AG04449 (cell line): Measurements from ENCODE around the gene TRIM44.
"Not testable (repeated sequence)": the region's sequence is repeated elsewhere in the genome, so short reads cannot be mapped to it uniquely, and the experiment has no call there.

ENCODE experiments used
- CTCF ChIA-PET: fragments of 350-600 bp; formaldehyde crosslinking; extraction: SDS; loops from one replicate; lab custom pipeline; 2021; ENCODE audit warnings: antibody characterized with exemption; lab: Yijun Ruan, JAX
- POLR2A ChIA-PET: fragments of 400-600, 350-600 bp; formaldehyde crosslinking; extraction: SDS; loops from one replicate; lab custom pipeline; 2020; ENCODE audit warnings: antibody characterized with exemption, inconsistent platforms; lab: Yijun Ruan, JAX
- DNase-seq: peaks from one replicate; pipeline ENCODE4 v3.0.0-alpha.2; 2010; ENCODE audit warnings: low read depth, low spot score
- H3K4me3 ChIP-seq: 2 replicates; pipeline ENCODE4 v1.5.1; 2011; ENCODE audit warnings: low read depth, mild to moderate bottlenecking, control low read depth, low read length
- CTCF ChIP-seq: IDR thresholded peaks from one replicate; pipeline ENCODE4 v1.5.1; 2011; ENCODE audit warnings: mild to moderate bottlenecking, moderate library complexity, low read length, control low read depth, inconsistent platforms; ENCODE audit not compliant: insufficient read depth; ENCODE audit errors: missing control alignments

The TRIM44 gene

GRCh38 chr11:35855671-35856070 is 193.1 kb downstream of the TRIM44 start:
- POLR2A ChIA-PET: no interaction called here
- no peak for TF ChIP-seq CTCF
- H3K4me3 ChIP-seq: no peak overlapping the region
- DNase-seq: no peak
- CTCF ChIA-PET: no interaction called here

DNA sequence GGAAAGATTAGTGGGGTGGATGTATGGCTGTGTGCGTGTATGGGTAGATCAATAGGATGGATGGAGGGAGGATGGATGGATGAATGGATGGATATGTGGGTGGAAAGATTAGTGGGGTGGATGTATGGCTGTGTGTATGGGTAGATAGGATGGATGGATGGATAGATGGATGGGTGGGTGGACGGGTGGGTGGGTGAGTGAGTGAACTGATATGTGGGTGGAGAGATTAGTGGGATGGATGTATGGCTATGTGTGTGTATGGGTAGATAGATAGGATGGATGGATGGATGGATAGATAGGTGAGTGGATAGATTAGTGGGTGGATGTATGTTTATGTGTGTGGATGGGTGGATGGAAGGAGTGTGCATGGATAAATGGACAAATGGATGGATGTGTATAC is 193.7 kb downstream of the TRIM44 start:
- POLR2A ChIA-PET: no interaction called here
- no peak overlapping the region for H3K4me3 ChIP-seq
- CTCF ChIA-PET: no interaction called here
- TF ChIP-seq CTCF: no peak
- no peak for DNase-seq

- H3K4me3 ChIP-seq: no peak overlapping the region
- DNase-seq: no peak
- CTCF ChIA-PET: no interaction called here
- POLR2A ChIA-PET: no interaction called here
- no peak for TF ChIP-seq CTCF
These were observed 194.2 kb downstream of the TRIM44 start for GRCh38 chr11:35856756-35857155.

- H3K4me3 ChIP-seq: no peak overlapping the region
- ChIA-PET CTCF (interaction anchor here (0.9 kb wide), 1 partner anchor 151 kb away, joined by 3 read pairs; no protein-coding TSS in a partner anchor), POLR2A (no interaction called here)
- no peak for TF ChIP-seq CTCF
- no peak for DNase-seq
These were observed 195.3 kb downstream of the TRIM44 start for GRCh38 chr11:35857922-35858321.

DNA sequence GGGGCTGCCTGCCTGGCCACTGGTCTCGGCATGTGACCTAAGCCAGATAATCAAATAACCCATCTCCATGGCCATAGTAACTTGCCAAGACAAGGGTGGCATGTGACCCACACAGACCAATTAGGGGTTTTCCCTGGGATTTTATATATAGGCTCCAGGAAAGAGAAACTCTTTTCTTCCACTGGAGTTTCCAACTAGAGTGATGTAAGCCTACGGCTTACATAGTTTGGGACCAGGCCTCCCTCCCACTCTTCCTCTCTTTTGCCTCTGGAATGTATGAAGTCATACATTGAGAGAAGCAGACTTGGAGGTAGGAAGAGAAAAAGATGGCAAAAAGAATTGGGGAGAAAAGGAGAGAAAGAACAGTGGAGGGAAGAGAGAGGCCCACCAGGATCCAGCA is 196.7 kb downstream of the TRIM44 start:
- CTCF ChIA-PET: no interaction called here
- no peak for DNase-seq
- POLR2A ChIA-PET: no interaction called here

GRCh38 chr11:35860194-35860593 is 197.6 kb downstream of the TRIM44 start:
- DNase-seq, POLR2A ChIA-PET, H3K4me3 ChIP-seq, CTCF ChIA-PET: not testable (repeated sequence)

More for the DNA sequence above, 196.7 kb downstream of the TRIM44 start:
- no peak for TF ChIP-seq CTCF
- H3K4me3 ChIP-seq: no peak overlapping the region

DNA sequence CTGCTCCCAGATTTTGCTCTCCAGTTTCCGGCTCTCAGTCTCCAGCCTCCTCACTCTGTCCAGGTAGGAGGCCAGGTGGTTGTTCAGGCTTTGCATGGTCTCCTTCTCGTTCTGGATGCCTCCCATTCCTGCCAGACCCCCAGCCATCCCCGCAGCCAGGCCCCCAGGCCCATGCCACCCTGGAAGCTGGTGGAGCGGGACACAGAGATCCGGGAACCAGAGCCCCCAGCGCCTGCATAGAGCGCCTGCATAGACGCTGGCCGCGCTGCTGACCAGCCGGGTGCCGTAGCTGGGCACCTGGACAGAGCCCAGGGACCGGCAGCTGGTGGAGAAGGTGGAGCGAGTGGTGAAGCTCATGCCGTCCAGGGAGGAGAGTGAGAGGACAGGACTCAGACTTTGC is 198.6 kb downstream of the TRIM44 start:
- POLR2A ChIA-PET: no interaction called here
- CTCF ChIA-PET: no interaction called here
- H3K4me3 ChIP-seq: no peak overlapping the region
- TF ChIP-seq CTCF: no peak
- DNase-seq: no peak
